Kidney glomerular epithelial cell (primary cell): ENCODE data around the gene MED9.

Experiments
- DNase-seq: peaks from one replicate; lab custom pipeline; 2025; lab: John Stamatoyannopoulos, UW

Gene MED9

DNA sequence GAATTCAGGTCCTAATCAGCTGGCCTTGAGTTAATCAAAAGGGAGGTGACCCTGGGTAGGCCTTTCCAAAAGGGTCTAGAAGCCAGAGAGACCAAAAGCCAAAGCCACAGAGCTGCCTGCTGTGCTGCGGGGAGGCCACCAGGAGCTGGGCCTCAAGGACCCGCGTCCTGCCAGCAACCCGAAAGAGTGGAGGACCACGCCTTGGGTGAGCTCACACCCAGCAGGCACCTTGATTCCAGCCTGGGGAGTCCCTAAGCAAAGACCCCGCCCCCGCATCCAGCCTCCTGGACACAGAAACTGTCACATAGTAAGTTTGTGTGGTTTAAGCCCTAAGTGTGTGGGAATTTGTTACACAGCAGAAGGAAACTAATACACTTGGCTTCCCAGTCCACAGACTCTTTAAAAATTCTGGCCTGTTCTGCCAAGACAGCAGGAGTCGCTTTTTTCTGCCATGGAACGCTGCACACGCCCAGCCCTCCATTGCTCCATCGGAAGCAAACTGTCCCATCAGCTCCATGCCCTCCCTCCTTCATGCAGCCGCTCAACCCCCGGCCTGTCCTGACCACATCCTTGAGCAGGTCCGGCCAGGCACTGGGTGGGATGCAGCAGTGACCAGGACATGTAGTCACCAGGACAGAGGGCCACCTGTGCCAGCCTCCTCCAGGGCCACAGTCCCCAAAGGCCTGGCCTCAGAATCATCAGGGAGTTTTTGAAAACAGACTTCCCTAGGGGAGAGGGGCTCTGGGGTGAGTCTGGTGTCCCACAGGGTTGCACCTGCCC lies 40.3 kb downstream of the MED9 start:
- no peak for DNase-seq

DNA sequence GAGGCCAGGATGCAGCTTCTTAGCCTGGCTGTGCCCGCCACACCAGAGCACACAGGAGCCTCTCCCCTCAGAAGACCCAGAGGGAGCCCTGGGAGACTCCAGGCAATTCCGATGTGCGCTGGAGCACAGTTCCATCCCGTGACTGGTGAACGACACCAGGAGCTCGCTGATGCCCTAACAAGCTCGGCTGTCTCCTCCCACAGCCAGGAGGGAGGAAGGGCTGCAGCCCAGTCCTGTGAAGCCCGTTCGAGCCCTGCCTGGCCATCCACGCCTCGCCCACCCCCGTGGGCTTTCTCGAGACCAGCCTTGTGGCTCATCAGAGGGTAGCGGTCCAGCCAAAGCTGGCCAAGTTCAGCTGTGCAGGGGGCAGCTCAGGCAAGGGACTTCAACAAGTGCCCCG lies 41.2 kb downstream of the MED9 start:
- DNase-seq, result no peak

GRCh38 chr17:17518951-17519350 lies 42.2 kb downstream of the MED9 start:
- DNase-seq, result no peak

DNA sequence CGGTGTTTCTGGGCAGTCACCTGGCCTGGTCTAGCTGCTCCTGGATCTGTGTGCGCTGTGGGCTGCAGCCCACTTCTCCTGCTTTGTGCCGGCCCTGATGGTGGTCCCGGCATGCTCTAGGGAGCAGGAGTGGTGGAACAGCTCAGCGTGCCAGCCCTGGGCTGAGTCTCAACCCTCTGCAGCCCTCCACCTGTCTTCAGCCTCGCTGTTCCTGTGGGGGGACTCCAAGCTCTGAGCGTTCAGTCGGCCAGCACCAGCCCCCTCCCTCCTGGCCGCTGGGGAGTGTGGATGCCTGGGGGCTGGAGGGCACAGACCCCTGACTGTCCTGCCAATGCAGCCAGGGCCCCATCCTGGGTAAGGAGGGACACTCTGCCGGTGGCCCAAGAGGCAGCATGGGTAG lies 43.1 kb downstream of the MED9 start:
- DNase-seq, result no peak

DNA sequence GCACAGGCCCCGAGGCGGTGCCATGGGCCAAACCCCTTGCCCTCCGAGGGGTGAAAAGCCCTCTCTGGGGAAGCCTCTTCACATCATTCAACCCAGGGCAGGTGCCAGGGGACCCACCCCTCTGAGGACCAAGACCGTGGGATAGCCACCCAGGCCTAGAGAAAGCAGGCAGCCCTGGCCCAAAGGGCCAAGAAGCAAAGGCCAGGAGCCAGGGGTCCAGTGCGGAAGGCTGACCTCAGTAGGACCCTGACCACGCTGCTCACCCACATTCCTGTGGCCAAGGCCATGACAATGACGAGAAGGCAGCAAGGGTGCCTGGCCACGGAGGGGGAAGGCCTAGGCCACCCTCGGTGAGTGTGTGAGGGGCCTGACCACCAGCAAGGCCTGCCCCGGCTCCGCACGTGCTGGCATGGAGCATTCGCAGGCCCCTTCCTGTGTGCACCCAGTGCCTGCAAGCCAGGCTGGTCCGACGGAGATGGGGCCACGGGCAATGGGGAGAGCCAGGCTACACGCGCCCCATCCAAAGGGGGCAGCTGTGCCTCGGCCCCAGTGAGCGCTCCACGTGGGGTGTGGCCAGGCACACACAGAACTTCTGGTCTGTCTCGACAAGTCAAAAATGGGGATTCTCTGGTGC lies 43.9 kb downstream of the MED9 start:
- no peak for DNase-seq

GRCh38 chr17:17523001-17523730 lies 46.4 kb downstream of the MED9 start:
- no peak for DNase-seq

GRCh38 chr17:17523731-17524490 lies 47.1 kb downstream of the MED9 start:
- no peak for DNase-seq

GRCh38 chr17:17525311-17525710 lies 48.5 kb downstream of the MED9 start:
- no peak for DNase-seq

DNA sequence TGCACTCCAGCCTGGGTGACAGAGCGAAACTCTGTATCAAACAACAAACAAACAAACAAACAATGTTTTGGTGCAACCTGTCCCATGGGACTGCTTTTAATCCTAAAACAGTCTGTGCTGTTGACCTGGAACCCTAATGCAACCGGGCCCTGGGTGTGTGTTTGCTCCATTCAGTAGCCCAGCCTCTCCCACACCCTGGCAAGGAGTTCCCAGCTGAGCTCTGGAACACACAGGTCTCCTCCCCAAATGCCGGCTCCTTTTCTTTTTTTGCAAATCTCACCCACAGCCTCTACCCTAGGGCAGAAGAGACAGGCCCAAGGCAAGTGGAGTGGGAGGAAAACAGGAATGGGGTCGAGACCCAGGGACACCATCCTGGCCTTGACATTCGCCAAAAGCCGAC lies 49.2 kb downstream of the MED9 start:
- DNase-seq, result no peak

- no peak for DNase-seq
Measured at GRCh38 chr17:17526369-17526768, 49.6 kb downstream of the MED9 start.

- DNase-seq, result no peak
Measured at GRCh38 chr17:17527534-17527933, 50.7 kb downstream of the MED9 start.

DNA sequence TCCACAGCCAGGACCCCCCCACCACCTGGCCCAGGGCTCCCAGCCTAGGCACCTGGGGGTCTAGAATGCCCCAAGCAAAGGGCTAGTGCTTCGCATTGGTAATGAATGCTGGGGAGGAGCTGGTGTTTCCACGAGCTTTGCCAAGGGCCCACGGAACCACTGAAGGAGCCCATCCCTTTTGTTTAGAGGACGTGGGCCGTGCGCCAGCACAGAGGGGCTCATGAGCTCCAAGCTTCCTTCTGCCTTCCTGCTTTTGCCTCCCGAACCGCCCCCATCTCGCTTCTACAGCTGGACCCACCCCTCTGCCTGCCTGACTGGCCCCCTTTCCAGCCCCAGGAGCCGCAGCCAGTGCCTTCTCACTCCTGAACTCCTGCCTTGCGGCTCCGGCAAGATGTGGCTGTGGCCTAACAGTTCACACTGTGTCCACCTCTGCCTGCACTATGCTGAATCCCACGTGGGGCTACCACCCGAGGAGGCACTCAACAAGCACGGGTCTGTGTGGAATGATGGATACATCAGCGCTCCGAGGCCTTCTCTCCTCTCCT lies 51.2 kb downstream of the MED9 start:
- no peak for DNase-seq

- no peak for DNase-seq
Measured at GRCh38 chr17:17528696-17529652, 52.2 kb downstream of the MED9 start.

DNA sequence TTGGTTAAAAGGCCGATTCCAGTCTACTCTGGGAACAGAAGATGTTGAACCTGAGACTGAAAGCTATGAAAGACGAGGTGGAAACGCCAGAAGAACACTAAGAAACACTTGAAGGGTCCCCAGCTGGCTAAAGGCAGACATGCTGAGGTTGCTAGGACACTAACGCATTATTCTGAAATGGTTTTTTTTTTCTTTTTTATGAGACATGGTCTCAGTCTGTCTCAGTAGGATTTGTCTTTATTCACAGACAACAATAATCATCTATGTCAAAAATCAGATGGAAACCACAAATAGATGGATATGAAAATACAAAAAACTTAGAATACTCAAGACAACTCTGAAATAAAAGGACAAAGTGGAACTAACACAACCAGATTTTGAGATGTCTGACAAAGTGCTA lies 54.4 kb downstream of the MED9 start:
- DNase-seq, result no peak

GRCh38 chr17:17532991-17533390 lies 56.2 kb downstream of the MED9 start:
- no peak for DNase-seq

DNA sequence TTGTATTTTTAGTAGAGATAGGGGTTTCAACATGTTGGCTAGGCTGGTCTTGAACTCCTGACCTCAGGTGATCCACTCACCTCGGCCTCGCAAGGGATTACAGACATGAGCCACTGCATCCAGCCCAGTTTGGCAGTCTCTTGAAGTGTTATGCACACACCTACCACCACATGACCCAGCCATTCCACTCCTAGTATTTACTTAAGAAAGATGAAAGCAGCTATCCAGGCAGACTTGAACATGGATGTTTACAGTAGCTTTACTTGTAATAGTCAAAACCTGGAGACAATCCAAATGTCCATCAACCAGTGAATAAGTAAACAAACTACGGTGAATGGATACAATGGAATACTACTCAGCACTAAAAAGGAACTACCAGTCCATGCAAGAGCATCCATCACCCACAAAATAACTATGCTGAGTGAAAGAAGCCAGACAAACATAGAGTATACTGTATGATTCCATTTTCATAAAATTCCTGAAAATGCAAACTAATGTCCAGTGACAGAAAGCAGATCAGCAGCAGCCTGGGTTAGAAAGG lies 57.2 kb downstream of the MED9 start:
- no peak for DNase-seq

- DNase-seq, result no peak
Measured at GRCh38 chr17:17535957-17536356, 59.2 kb downstream of the MED9 start.

DNA sequence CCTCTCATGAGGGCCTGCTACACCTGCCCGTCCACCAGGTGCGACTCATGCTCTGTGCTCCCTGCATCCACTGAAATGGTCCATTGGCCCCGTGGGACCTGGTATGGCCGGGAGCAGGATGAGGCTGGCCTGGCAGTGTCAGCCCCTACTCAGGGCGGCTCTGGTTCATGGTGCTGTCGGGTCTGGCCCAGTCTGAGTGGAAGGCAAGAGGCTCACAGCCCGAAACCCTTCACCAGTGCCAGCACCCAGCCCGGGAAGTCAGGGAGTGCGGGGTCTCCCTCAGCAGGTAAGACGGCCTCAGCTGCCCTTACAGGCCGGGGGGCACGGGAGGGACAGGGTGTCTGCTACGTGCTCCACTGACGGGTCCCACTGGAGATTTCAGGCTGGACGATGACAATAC lies 59.9 kb downstream of the MED9 start:
- DNase-seq, result no peak

DNA sequence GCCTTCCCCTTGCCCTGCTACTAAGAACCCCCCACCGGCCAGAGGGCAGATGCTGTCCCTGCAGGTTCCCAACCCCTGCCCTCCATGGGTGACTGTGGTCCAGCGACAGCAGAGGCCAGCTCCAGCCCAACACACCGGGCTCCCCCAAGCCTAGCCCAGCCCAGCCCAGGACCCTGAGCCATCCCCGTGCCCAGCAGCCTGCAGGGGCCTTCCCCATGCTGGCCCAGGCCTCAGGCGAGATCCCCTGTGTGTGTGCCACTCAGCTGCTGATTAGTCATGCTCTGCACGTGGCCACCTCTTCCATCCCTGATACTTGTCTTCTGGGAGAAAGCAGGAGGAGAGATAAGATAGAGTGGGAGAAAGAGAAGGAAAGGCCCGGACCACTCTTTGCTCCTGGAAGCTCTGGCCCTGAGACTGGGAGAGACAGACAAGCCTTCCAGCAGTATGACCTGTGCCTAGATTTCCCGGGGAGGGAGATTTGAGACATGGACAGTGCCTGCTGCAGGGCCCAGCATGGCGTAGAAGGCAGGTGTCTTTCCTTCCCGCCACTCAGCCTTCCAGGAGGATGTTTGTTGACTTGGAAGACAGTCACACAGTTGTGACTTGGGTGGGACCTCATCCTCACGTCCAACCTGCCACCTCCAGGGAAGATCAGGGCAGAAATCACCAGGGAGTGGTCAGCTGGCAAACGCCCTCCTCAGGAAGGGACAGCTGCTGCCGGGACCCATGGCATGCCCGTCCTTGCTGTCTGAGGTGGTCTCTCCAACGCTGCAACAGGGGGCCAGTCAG lies 60.7 kb downstream of the MED9 start:
- DNase-seq, result no peak
